Esophagus mucosa (tissue), 1 donor: ENCODE data around the gene TRIM46. TPM values are rescaled to one million over a fixed set of nuclear protein-coding genes. Genes with fewer than 3 reads are reported as not detected.

Experiments
- ATAC-seq: fragments of 200-7000 bp; cut with Tn5 transposase; one replicate; pipeline ENCODE4 v1.9.1; 2020
- total RNA-seq: library from RNA; stranded (reverse); gene quantifications from one replicate; pipeline ENCODE4 v1.2.4, GENCODE V29; 2023
- donor health status: DM: yes; HTN: yes; CAD: no.

The TRIM46 gene, protein sequence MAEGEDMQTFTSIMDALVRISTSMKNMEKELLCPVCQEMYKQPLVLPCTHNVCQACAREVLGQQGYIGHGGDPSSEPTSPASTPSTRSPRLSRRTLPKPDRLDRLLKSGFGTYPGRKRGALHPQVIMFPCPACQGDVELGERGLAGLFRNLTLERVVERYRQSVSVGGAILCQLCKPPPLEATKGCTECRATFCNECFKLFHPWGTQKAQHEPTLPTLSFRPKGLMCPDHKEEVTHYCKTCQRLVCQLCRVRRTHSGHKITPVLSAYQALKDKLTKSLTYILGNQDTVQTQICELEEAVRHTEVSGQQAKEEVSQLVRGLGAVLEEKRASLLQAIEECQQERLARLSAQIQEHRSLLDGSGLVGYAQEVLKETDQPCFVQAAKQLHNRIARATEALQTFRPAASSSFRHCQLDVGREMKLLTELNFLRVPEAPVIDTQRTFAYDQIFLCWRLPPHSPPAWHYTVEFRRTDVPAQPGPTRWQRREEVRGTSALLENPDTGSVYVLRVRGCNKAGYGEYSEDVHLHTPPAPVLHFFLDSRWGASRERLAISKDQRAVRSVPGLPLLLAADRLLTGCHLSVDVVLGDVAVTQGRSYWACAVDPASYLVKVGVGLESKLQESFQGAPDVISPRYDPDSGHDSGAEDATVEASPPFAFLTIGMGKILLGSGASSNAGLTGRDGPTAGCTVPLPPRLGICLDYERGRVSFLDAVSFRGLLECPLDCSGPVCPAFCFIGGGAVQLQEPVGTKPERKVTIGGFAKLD
- total RNA-seq: 0.12 TPM

DNA sequence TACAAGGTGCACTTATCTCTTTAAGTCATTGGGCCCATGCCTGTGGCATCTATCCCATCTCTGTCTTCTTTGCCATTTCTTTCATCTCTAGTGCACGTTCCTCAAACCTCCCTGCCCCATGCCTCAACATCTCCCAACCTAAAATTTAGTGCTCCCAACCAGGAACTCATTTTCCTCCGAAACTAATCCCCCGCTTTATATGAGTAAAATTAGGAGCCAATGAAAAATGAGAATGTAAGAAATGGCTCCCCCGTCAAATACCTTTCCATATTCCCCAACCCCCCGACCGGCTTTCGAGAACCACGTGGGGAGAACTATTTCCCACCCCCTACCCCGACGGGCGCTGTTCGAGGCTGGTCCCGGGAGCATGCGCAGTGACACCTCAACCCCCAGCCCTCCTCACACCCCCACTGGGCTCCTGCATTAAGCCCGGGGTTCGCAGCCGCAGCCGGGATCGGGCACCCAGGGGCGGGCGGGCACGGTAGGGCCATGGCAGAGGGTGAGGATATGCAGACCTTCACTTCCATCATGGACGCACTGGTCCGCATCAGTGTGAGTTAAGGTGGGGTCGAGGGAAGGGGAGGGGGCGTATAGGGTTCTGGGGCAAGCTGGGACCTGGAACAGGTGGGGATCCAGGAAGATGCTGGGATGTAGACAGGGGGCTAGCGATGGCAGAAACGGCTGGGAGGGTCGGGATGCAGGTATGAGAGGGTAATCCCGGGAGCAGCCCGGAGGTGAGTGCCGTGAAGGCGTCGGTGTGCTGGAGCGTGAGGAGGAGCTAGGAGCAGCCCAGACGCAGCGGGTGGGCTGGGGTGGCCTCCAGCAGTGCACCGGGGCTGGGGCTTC is at the start of gene TRIM46:
TSS of gene TRIM46 (plus strand) at position 372 of the 846 bp plus-strand sequence. CDS start at position 490, 118 bp downstream.
- ATAC-seq: no peak

DNA sequence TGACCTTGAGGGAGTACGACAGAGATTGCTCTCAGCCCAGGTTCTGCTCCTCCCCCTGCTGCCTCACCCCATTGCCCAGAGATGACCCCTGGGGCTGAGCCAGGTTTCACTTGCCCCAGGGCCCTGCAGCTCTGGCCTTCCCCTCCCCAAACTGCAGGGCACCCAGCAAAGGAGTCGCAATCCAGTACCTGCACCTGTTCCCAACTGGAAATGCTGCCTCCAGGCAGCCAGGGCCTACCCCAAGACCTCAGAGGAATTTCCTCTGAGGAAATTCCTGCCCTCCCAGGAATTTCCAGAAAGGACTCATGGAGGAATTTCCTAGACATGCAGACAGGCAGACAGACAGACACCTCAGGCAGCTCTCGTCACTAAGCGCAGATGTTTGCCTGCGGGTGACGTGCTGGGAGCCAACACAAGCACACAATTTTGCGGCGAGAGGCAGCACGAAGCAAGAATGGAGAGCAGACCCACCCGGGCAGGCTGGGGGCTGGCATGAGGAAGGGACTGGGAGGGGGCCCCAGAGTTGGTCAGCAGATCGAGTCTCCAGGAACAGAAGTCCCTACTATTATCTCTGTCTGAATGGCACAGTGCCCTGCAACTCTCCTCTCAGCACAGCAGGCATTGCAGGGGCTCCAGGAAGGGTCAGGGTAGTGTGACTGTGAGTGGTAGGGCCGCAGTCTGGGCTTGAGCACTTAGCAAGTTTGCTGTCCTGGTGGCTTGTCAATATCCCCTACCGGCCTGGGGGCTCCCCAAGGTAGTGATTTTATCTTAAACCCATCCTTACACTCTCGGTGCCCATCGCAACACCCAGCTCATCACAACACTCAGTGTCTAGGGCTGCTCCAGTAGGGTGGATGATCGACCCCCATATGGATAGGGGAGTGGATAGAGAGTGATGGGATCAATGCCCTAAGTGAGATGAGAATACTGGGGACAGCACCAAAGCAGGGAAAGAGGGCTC is 48.9 kb upstream of the TRIM46 start:
- no peak for ATAC-seq

DNA sequence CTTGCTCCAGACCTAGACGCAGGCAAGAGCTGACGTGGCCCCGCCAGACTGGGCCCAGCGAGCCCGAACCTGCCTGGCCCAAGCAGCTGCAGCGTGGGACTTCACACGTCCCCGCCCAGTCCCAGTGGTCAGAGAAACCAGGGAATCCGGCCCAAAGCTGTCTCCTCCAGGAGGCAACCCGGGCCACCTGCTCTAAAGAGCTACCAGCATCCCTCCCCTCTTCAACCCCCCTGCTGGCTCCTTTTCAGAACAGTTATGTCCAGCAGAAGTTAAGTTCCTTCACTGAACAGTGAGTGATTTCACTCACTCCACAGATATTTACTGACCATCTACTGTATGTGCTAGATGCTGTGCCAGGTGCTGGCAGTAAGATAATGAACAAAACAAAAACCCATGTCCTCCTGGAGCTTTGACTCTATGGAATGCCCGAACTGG is 48.1 kb upstream of the TRIM46 start:
- ATAC-seq: peak; percentile 20

DNA sequence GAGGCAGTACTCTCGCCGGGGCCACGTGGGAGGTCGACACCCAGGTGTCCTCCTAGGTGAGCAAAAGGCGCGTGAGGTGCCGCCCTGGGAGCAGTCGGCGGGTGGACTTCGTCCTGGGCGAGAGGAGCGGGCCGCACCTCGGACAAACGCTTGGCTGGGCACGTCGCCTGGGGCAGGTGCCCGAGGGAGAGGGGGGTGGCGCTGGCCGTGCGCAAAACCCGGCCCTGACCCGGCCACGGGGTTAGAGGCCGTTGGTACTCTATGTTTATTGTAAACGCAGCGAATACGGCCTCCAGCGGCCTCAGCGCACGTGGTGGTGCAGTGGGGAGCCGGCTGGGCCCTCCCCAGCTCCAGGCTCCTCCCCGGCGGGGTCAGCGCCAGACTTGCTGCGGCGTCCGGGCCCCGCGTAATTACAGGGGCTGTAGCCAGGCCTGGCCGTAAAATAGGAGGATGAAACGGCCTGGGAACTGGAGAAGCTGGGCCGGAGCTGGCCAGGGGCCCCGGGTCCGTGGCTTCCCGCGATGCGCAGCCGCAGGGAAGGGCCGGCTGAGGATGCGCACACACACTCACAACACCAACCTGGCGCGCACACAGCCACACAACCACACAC is 47.6 kb upstream of the TRIM46 start:
- ATAC-seq: peak; percentile 9

DNA sequence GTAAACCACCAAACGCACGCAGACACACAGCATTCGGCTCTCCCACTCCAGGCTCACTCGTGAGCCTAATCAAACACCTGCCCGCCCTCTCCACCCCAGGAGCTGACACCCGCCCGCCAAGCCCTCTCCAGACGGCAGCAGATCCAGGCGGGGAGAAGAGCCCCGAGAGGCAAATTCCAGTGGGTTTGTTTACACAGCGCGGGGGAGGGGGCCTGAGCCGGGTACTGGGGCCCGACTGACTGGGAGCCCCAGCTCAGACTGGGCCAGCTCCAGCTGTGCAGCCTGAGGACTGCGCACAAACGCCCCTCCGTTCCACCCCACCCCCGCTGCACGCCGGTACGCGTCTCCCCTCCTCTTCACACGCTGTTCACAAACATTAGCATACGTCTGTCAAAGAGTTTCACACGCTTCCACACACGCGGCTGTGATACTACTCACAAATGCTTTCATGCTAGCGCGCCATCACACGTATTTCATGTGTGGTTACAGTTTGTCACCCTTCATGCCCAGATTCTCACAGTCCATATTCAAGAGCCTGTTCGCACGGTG is 47.0 kb upstream of the TRIM46 start:
- ATAC-seq: peak; percentile 5

DNA sequence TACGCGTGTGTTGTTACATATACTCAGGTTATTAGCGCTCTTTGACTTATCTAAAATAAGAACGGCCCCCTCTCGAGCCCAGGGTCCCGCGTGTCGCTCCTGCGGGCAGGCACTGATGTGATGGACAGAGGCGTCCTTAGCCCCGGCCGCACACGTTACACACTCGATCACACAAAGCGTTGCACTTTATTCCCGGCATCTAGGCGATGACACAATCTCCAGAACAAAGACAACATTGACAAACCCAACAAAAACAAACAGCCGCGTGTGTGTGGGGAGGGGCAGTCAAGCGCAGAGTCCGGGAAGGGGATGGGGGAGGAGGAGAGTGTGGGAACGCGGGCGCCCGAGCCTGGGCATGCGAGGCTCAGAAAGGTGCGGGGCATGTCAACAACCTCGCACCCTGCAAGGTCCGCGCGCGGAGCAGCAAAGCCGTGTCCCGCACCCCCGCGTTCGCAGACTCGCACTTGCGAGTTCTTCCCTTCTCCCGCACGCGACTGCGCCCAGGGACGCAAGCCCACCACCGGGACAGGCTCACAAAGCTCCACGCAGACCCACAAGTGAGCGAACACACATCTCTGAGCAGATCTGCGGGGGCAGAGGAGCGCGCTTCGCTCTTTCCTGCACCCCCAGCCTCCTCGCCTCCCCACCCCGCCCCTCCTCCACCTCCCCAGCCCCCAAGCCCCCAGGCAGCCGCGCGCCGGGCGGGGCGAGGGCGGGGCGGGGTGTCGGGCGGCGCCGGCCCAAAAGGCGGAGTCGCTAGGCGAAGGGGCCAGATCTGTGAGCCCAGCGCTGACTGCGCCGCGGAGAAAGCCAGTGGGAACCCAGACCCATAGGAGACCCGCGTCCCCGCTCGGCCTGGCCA is 46.3 kb upstream of the TRIM46 start, which contains the start of gene EFNA1:
TSS of gene EFNA1 (plus strand) at position 772 of the 862 bp plus-strand sequence. CDS start 102 bp downstream, outside the sequence.
- ATAC-seq: peak; percentile 58

DNA sequence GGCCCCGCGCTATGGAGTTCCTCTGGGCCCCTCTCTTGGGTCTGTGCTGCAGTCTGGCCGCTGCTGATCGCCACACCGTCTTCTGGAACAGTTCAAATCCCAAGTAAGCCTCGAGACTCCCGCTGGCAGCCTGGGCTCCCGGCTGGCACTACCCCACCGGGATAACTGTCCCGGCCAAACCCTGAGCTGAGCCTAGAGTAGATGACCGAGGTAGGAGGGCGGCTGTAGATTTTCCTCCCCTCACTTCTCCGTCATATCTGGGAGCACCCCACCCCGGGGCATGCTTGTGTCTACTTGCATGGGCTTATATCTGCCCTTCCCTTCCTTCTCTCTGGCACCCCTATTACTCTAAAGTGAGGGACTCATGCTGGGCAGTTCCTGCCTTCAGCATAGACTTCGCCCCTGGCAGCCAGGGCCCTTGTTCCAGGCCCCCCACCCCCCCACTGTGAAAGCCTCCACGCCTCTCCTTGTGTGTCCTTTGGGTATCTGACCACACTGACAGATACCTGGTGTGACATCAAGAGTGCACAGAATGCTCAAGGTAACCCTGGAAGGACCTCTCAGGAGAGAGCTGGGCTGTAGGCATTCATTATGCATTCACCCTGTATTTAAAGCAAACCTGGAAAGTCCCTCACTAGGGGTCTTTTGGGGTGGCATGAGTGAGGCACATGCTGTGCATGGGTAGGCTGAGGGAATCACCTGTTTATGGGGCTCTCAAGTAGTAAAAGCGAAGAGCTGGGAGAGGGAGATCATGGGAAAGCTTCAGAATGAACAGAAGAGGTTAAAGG is 45.5 kb upstream of the TRIM46 start:
- ATAC-seq: peak; percentile 27

DNA sequence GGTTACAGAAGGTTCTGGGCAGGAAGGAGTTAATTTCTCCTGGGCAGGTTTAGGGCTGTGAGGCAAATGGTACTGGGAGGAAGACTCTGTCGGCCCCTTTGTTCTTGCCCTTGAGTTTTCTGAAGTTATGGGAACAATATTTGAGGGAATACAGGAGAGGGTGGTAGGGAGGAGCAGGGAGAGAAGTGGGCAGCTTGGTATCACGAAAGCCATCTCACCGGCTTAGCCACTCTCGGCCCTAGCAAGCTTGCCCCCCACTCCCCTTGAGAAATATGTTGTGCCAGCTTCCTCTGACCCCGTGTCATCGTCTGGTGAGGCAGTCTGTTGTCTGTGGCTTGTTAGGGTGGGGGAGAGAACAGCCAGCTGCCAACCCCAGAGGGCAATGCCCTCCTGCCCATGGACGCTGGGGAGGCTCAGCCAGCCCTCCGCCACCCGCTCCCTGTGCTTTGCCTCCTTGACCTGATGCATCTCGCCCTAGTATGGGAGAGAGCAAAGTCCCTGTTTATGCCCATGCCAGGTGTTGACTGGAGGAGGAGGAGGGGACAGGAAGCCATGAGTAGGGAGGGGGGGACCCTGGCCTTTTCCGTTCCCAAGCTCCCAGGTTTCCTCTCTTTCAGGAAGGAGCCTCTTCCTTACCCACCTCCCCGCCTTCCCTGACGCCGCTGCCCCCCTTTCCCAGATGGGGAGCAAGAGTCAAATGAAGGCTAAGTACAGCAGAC is 44.7 kb upstream of the TRIM46 start:
- no peak for ATAC-seq

DNA sequence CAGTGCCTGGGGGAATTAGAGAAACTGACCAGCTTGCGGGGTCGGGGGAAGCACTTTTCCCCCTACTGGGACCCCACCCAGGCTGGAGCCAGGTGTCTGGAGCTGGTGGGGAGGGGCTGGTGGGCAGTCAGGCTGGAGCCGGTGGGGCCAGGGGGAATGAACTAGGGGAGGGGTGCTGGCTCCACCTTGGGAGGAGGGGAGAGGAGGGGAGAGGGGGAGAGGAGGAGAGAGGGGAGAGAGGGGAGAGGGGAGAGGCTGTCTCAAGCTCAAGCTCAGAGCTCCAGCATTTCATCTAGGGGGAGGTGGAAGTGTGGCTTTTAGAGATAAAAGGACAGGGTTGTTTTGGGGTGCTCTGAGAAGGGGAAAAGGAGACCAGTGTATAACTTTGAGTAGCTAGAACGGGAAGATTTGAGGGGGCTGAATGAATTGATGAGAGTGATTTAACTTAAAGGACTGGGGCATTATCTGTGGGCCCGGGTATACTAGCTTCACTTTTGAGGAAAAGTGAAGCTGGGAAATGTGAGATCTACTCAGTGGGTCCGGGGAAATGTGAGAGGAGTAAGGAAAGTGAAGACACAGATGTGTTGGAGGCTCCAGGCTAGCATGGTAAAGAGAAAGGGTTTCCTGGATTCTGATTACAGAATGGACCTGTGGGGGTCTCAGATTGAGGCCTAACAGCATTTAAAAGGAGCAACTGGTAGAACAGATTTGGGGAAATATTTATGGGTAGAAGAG is 43.2 kb upstream of the TRIM46 start:
- ATAC-seq: no peak

DNA sequence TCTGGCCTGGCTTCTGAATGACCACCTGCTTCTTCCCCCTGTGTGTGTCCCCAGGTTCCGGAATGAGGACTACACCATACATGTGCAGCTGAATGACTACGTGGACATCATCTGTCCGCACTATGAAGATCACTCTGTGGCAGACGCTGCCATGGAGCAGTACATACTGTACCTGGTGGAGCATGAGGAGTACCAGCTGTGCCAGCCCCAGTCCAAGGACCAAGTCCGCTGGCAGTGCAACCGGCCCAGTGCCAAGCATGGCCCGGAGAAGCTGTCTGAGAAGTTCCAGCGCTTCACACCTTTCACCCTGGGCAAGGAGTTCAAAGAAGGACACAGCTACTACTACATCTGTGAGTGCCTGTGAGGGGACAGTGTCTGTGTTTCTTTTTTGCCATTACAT is 42.4 kb upstream of the TRIM46 start:
- no peak for ATAC-seq

DNA sequence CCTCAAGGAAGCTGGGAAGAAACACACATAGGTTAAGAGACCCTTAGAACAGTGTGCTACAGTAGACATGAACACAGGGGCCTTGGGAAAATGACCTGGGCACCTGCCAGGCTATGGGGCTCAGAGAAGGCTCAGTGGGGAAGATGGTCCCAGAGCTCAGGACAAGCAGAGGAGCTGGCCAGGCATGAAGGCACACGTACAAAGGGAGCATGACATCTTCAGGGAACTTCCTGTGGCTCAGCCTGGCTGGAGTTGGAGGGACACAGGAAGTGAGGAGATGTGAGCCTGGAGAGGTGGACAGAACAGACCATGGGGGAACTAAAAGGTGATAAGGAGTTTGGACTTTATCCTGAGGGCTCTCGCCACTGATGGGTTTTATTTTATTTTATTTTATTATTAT is 41.8 kb upstream of the TRIM46 start:
- no peak for ATAC-seq

DNA sequence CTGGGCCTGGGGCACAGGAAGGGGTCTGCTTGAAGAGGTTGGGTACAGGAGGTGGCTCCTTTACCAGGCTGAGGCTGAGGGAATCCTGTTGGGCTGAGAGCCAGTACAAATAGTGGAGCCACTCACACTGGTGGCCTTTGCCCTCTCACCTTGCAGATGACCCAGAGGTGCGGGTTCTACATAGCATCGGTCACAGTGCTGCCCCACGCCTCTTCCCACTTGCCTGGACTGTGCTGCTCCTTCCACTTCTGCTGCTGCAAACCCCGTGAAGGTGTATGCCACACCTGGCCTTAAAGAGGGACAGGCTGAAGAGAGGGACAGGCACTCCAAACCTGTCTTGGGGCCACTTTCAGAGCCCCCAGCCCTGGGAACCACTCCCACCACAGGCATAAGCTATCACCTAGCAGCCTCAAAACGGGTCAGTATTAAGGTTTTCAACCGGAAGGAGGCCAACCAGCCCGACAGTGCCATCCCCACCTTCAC is 39.8 kb upstream of the TRIM46 start:
- no peak for ATAC-seq

DNA sequence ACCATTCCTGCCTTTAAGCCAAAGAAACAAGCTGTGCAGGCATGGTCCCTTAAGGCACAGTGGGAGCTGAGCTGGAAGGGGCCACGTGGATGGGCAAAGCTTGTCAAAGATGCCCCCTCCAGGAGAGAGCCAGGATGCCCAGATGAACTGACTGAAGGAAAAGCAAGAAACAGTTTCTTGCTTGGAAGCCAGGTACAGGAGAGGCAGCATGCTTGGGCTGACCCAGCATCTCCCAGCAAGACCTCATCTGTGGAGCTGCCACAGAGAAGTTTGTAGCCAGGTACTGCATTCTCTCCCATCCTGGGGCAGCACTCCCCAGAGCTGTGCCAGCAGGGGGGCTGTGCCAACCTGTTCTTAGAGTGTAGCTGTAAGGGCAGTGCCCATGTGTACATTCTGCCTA is 39.3 kb upstream of the TRIM46 start:
- ATAC-seq: no peak

DNA sequence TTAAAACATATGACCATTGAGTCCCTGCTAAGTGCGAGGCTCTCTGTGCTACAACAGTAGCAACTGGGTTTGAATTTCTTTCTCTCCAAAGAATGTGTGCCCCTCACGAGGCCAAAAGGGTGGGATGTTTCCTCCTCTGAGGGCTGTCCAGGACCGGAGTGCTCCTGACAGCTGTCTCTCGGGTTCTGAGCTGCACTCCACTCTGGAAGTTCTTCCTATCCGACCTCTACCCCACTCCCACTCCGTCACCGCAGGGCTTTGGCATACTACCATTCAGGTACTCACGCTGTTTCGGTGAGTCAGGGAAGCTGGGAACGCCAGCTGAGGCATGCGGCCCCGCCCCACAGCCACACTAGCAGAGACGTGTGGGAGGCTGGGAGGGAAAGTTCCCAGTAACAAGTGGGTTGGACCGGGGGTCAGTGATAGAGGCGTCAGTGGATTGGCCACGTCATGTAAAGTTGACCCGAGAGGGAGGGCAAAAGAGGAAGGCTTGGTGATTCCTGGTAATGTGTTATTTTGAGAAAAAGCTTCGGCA is 38.7 kb upstream of the TRIM46 start:
- peak; percentile 87 for ATAC-seq

DNA sequence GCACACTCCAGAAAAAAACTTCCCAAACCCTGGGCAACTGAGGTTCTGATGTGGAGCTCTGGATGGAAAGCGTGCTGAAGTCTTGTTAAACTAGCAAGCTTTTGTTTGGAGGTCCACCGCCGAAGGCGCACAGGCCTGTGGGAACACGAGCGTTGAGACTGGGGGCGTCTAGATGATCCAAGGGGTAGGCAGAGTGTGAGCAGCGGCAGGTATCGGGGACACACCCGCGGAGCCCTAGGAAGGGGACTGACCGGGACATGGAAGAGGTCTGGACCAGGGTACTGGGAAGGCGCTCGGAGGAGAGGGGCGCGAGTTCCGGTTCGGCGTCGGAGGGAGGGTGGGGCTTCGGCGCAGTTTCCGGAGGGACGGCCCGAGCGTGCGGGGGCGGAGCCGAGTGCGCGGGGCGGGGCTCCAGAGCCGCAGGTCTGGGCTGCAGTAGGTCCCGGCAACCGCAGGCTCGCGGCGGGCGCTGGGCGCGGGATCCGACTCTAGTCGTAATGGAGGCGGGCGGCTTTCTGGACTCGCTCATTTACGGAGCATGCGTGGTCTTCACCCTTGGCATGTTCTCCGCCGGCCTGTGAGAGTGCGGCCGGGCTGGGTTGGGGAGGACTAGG is 38.1 kb upstream of the TRIM46 start, which contains the start of gene SLC50A1:
TSS of gene SLC50A1 (plus strand) at position 438 of the 614 bp plus-strand sequence. CDS start at position 498, 60 bp downstream.
- ATAC-seq: peak; percentile 86

DNA sequence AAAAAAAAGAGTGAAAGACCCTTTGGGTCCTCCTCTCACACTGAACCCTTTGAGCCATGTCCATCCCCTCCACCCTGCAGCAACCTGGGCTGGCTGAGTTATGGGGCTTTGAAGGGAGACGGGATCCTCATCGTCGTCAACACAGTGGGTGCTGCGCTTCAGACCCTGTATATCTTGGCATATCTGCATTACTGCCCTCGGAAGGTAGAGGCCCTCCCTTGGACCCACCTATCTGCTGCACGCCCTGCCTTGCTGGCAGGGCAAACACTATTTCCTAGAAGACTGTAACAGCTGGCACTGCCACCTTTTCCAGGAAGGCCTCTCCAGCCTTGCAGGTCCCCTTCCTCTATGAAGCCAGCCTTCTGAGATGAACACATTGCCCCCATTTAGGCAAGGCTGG is 36.9 kb upstream of the TRIM46 start:
- ATAC-seq: no peak
